GM06990 (cell line): ENCODE results near the gene ANKS1A.
"Not testable (repeated sequence)": the region's sequence is repeated elsewhere in the genome, so short reads cannot be mapped to it uniquely, and the experiment has no call there.

ENCODE experiments used
- DNase-seq: peaks from one replicate; pipeline ENCODE4 v3.0.0-alpha.2; 2011; ENCODE audit not compliant: insufficient read length; ENCODE audit errors: extremely low read depth
- H3K27me3 ChIP-seq: replicated peaks from 2 replicates; pipeline ENCODE4 v1.6.0; 2011; ENCODE audit warnings: low read length; ENCODE audit not compliant: control insufficient read depth, insufficient read depth
- H3K36me3 ChIP-seq: 2 replicates; pipeline ENCODE4 v1.5.1; 2011; ENCODE audit warnings: low read length; ENCODE audit not compliant: control insufficient read depth, insufficient read depth
- H3K4me3 ChIP-seq: replicated peaks from 2 replicates; pipeline ENCODE4 v1.5.1; 2011; ENCODE audit warnings: low read depth, mild to moderate bottlenecking, control low read depth, low read length
- TF ChIP-seq, protein P1 (sequence below): IDR thresholded peaks from 2 replicates; pipeline ENCODE4 v1.5.1; 2011; ENCODE audit warnings: low read length, control low read depth, mild to moderate bottlenecking, inconsistent platforms; ENCODE audit not compliant: insufficient read depth, poor library complexity, severe bottlenecking

The ANKS1A gene

GRCh38 chr6:35099116-35099515 is 210.1 kb downstream of the ANKS1A start:
- TF ChIP-seq, protein P1, sequence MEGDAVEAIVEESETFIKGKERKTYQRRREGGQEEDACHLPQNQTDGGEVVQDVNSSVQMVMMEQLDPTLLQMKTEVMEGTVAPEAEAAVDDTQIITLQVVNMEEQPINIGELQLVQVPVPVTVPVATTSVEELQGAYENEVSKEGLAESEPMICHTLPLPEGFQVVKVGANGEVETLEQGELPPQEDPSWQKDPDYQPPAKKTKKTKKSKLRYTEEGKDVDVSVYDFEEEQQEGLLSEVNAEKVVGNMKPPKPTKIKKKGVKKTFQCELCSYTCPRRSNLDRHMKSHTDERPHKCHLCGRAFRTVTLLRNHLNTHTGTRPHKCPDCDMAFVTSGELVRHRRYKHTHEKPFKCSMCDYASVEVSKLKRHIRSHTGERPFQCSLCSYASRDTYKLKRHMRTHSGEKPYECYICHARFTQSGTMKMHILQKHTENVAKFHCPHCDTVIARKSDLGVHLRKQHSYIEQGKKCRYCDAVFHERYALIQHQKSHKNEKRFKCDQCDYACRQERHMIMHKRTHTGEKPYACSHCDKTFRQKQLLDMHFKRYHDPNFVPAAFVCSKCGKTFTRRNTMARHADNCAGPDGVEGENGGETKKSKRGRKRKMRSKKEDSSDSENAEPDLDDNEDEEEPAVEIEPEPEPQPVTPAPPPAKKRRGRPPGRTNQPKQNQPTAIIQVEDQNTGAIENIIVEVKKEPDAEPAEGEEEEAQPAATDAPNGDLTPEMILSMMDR = no peak
- H3K27me3 ChIP-seq = no peaks in the 10 kb centered on the region
- H3K36me3 ChIP-seq = no peaks in the 10 kb centered on the region
- H3K4me3 ChIP-seq = no peak overlapping the region
- no peak for DNase-seq

GRCh38 chr6:35105078-35105477 is 216.0 kb downstream of the ANKS1A start:
- TF ChIP-seq, protein P1 = no peak
- no peak for DNase-seq
- no peaks in the 10 kb centered on the region for H3K27me3 ChIP-seq
- no peak overlapping the region for H3K4me3 ChIP-seq
- H3K36me3 ChIP-seq = no peaks in the 10 kb centered on the region

DNA sequence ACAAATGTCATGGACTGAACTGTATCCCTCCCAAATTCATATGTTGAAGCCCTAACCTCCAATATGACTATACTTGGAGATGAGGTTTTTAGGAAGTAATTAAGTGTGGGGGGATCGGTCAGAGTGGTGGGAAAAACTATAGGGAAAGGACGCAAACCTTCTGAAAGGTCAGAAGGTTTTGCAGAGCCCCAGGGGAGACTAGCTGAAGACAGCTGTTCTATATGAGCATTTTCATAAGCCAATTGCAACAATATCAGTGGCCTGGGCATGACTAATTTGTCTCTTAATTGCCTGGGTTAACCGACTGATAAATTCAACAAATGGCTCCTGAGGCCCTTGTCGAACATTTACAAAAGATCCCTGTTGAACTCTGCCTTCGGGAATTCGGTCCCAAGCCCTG is 217.0 kb downstream of the ANKS1A start:
- not testable (repeated sequence) for DNase-seq, H3K4me3 ChIP-seq, H3K27me3 ChIP-seq, H3K36me3 ChIP-seq

GRCh38 chr6:35107208-35107607 is 218.2 kb downstream of the ANKS1A start:
- H3K4me3 ChIP-seq, H3K36me3 ChIP-seq, H3K27me3 ChIP-seq: not testable (repeated sequence)
- peak; percentile 63 for DNase-seq

- not testable (repeated sequence) for H3K36me3 ChIP-seq, DNase-seq, H3K27me3 ChIP-seq, H3K4me3 ChIP-seq
Observed at GRCh38 chr6:35107761-35108160, 218.7 kb downstream of the ANKS1A start.

GRCh38 chr6:35108309-35108885 is 219.3 kb downstream of the ANKS1A start:
- no peak for DNase-seq
- Histone ChIP-seq H3K36me3 (no peaks in the 10 kb centered on the region), H3K27me3 (no peaks in the 10 kb centered on the region), H3K4me3 (no peak overlapping the region)
- TF ChIP-seq, protein P1 = no peak

- TF ChIP-seq, protein P1 = no peak
- no peaks in the 10 kb centered on the region for H3K27me3 ChIP-seq
- DNase-seq = no peak
- no peak overlapping the region for H3K4me3 ChIP-seq
- no peaks in the 10 kb centered on the region for H3K36me3 ChIP-seq
Observed at GRCh38 chr6:35120746-35121145, 231.7 kb downstream of the ANKS1A start.
